ENCODE results near the gene DENND5B. TPM values are rescaled to one million over a fixed set of nuclear protein-coding genes. Genes with fewer than 3 reads are reported as not detected.
"Not testable (repeated sequence)": the region's sequence is repeated elsewhere in the genome, so short reads cannot be mapped to it uniquely, and the experiment has no call there.

The DENND5B gene
- total RNA-seq, 1 experiment from 2014 or later, result 34.9 TPM

GRCh38 chr12:31572900-31573600 lies 17.9 kb downstream of the DENND5B start:
- peaks cover 35% of the 10 kb centered on the region for H3K4me1 ChIP-seq
- TF ChIP-seq, protein P1, sequence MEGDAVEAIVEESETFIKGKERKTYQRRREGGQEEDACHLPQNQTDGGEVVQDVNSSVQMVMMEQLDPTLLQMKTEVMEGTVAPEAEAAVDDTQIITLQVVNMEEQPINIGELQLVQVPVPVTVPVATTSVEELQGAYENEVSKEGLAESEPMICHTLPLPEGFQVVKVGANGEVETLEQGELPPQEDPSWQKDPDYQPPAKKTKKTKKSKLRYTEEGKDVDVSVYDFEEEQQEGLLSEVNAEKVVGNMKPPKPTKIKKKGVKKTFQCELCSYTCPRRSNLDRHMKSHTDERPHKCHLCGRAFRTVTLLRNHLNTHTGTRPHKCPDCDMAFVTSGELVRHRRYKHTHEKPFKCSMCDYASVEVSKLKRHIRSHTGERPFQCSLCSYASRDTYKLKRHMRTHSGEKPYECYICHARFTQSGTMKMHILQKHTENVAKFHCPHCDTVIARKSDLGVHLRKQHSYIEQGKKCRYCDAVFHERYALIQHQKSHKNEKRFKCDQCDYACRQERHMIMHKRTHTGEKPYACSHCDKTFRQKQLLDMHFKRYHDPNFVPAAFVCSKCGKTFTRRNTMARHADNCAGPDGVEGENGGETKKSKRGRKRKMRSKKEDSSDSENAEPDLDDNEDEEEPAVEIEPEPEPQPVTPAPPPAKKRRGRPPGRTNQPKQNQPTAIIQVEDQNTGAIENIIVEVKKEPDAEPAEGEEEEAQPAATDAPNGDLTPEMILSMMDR (IDR thresholded peaks at IDR 0.05; ENCODE audit: insufficient read depth in 1 of 2, low read depth in 1 of 2, low read length in 1 of 2, severe bottlenecking in 1 of 2, unreplicated experiment in 1 of 2), result no peak
- no peaks in the 10 kb centered on the region for H3K27me3 ChIP-seq (replicated peaks; ENCODE audit: control insufficient read depth, insufficient read depth, low read length)
- ChIA-PET CTCF (no interaction called here), POLR2A (no interaction called here)
- Mint-ChIP-seq H3K27me3 (ENCODE audit: insufficient read depth, unreplicated experiment) (no peaks in the 10 kb centered on the region), H3K36me3 (ENCODE audit: insufficient read depth, unreplicated experiment) (no peaks in the 10 kb centered on the region), H3K27ac (ENCODE audit: unreplicated experiment) (no peak overlapping the region), H3K4me3 (ENCODE audit: unreplicated experiment) (no peak overlapping the region), H3K9me3 (ENCODE audit: unreplicated experiment) (no peaks in the 10 kb centered on the region), H3K4me1 (ENCODE audit: low read depth, unreplicated experiment) (peaks cover 29% of the 10 kb centered on the region)
- no peak overlapping the region for H3K4me3 ChIP-seq (ENCODE audit: low read depth, low read length)
- H3K9me3 ChIP-seq, result no peaks in the 10 kb centered on the region
- DNase-seq, result no peak
- no TSS peak for BruUV-seq (replicated peaks)
- no peaks in the 10 kb centered on the region for H3K36me3 ChIP-seq (ENCODE audit: control insufficient read depth, insufficient read depth, low read length)
- intact Hi-C loops (cut with micrococcal nuclease; ENCODE audit: unreplicated experiment), result loop anchor here (5.0 kb wide), 1 partner anchor 64 kb away; no protein-coding TSS in a partner anchor

DNA sequence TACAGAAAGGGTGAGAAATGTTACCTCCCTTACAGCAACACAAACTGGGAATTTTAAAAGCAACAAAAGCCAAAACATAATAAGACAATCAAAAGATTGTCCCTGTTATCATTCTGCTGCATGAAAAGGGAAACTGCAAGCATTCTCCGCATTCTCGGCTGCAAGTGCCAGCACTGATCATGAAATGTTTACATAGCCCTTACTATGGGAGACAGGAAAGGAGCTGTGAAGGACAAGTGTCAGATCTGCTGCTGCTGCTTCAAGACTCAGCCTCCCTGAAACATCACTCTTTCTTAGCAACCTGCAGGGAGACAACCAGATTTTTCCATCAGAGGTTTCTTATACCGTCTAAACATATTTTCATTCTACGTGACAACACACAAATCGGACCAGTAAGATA lies 20.1 kb downstream of the DENND5B start:
- TF ChIP-seq, protein P1 (IDR thresholded peaks at IDR 0.05; ENCODE audit: insufficient read depth in 1 of 2, low read depth in 1 of 2, low read length in 1 of 2, severe bottlenecking in 1 of 2, unreplicated experiment in 1 of 2), result no peak
- DNase-seq, result peak in 1 of 2 experiments; percentile 48
- peaks cover 35% of the 10 kb centered on the region for H3K4me1 ChIP-seq

GRCh38 chr12:31569517-31569916 lies 21.4 kb downstream of the DENND5B start:
- CTCF ChIA-PET; H3K36me3 Mint-ChIP-seq (ENCODE audit: insufficient read depth, unreplicated experiment); H3K4me3 Mint-ChIP-seq (ENCODE audit: unreplicated experiment); H3K27ac Mint-ChIP-seq (ENCODE audit: unreplicated experiment); intact Hi-C loops (cut with micrococcal nuclease; ENCODE audit: unreplicated experiment); H3K9me3 Mint-ChIP-seq (ENCODE audit: unreplicated experiment); DNase-seq; POLR2A ChIA-PET; H3K4me3 ChIP-seq (ENCODE audit: low read depth, low read length); BruUV-seq (replicated peaks); H3K27me3 Mint-ChIP-seq (ENCODE audit: insufficient read depth, unreplicated experiment); H3K27me3 ChIP-seq (replicated peaks; ENCODE audit: control insufficient read depth, insufficient read depth, low read length); H3K9me3 ChIP-seq; H3K36me3 ChIP-seq (ENCODE audit: control insufficient read depth, insufficient read depth, low read length): not testable (repeated sequence)
- H3K4me1 ChIP-seq, result peaks cover 24% of the 10 kb centered on the region
- H3K4me1 Mint-ChIP-seq (ENCODE audit: low read depth, unreplicated experiment), result peaks cover 29% of the 10 kb centered on the region

More for the DNA sequence above, 20.1 kb downstream of the DENND5B start:
- Mint-ChIP-seq H3K27me3 (ENCODE audit: insufficient read depth, unreplicated experiment) (no peaks in the 10 kb centered on the region), H3K27ac (ENCODE audit: unreplicated experiment) (no peak overlapping the region), H3K4me1 (ENCODE audit: low read depth, unreplicated experiment) (peaks cover 29% of the 10 kb centered on the region), H3K4me3 (ENCODE audit: unreplicated experiment) (peak overlapping the region; percentile 32), H3K9me3 (ENCODE audit: unreplicated experiment) (no peaks in the 10 kb centered on the region), H3K36me3 (ENCODE audit: insufficient read depth, unreplicated experiment) (no peaks in the 10 kb centered on the region)
- intact Hi-C loops (cut with micrococcal nuclease; ENCODE audit: unreplicated experiment), result loop anchor here (5.0 kb wide), 1 partner anchor 66 kb away; no protein-coding TSS in a partner anchor
- no peak overlapping the region for H3K4me3 ChIP-seq (ENCODE audit: low read depth, low read length)
- H3K36me3 ChIP-seq (ENCODE audit: control insufficient read depth, insufficient read depth, low read length), result no peaks in the 10 kb centered on the region
- H3K27me3 ChIP-seq (replicated peaks; ENCODE audit: control insufficient read depth, insufficient read depth, low read length), result no peaks in the 10 kb centered on the region
- BruUV-seq (replicated peaks), result no TSS peak
- no peaks in the 10 kb centered on the region for H3K9me3 ChIP-seq
- POLR2A ChIA-PET, result interaction anchor here (0.6 kb wide), 2 partner anchors 20 to 102 kb away, joined by 4 to 9 read pairs; partner anchors contain the start of gene DENND5B
- CTCF ChIA-PET, result interaction anchor here (0.9 kb wide), 1 partner anchor 14 kb away, joined by 3 read pairs; no protein-coding TSS in a partner anchor

Measured in Caco-2 (cell line).